H9 (cell line): Measurements from ENCODE around the gene FAM24A. TPM values are rescaled to one million over a fixed set of nuclear protein-coding genes. Genes with fewer than 3 reads are reported as not detected.

Experiments
- DNase-seq: peaks from one replicate; pipeline ENCODE4 v3.0.0-alpha.2; 2017
- H2AFZ ChIP-seq: one replicate; pipeline ENCODE4 v1.6.1; 2013; ENCODE audit warnings: mild to moderate bottlenecking, low read length, control low read depth, moderate library complexity
- H2AK5ac ChIP-seq: 2 replicates; pipeline ENCODE4 v1.6.1; 2013; ENCODE audit warnings: low read length, control low read depth, mixed read lengths; ENCODE audit not compliant: insufficient read length
- H2BK120ac ChIP-seq: one replicate; pipeline ENCODE4 v1.6.1; 2013; ENCODE audit warnings: low read depth, mild to moderate bottlenecking, low read length, control low read depth, inconsistent platforms; ENCODE audit not compliant: poor library complexity, severe bottlenecking
- H2BK12ac ChIP-seq: 2 replicates; pipeline ENCODE4 v1.6.1; 2013; ENCODE audit warnings: low read length, control low read depth, mixed read lengths, low read depth; ENCODE audit not compliant: insufficient read length
- H2BK15ac ChIP-seq: 2 replicates; pipeline ENCODE4 v1.6.1; 2013; ENCODE audit warnings: low read depth, low read length, control low read depth
- H2BK20ac ChIP-seq: one replicate; pipeline ENCODE4 v1.6.1; 2013; ENCODE audit warnings: low read depth, mild to moderate bottlenecking, low read length, control low read depth, inconsistent platforms; ENCODE audit not compliant: poor library complexity, severe bottlenecking
- H2BK5ac ChIP-seq: 2 replicates; pipeline ENCODE4 v1.6.1; 2013; ENCODE audit warnings: low read length, control low read depth, mixed read lengths; ENCODE audit not compliant: insufficient read length
- H3K14ac ChIP-seq: 2 replicates; pipeline ENCODE4 v1.6.1; 2013; ENCODE audit warnings: low read length, control low read depth; ENCODE audit not compliant: insufficient read depth
- H3K18ac ChIP-seq: 2 replicates; pipeline ENCODE4 v1.6.1; 2013; ENCODE audit warnings: low read depth, mild to moderate bottlenecking, mixed read lengths, low read length, control low read depth; ENCODE audit not compliant: insufficient read length
- H3K23ac ChIP-seq: 2 replicates; pipeline ENCODE4 v1.6.1; 2013; ENCODE audit warnings: low read length, control low read depth, mixed read lengths, low read depth; ENCODE audit not compliant: insufficient read length
- H3K23me2 ChIP-seq: 2 replicates; pipeline ENCODE4 v1.6.1; 2013; ENCODE audit warnings: low read depth, mild to moderate bottlenecking, mixed read lengths, low read length, control low read depth; ENCODE audit not compliant: insufficient read length, poor library complexity, severe bottlenecking
- H3K27ac ChIP-seq: 2 replicates; pipeline ENCODE4 v1.5.1; 2013; ENCODE audit warnings: low read length, control low read depth, mixed read lengths, low read depth; ENCODE audit not compliant: insufficient read length
- H3K27me3 ChIP-seq: 2 replicates; pipeline ENCODE4 v1.6.1; 2013; ENCODE audit warnings: low read length, control low read depth, inconsistent platforms; ENCODE audit not compliant: insufficient read depth
- H3K4ac ChIP-seq: 2 replicates; pipeline ENCODE4 v1.6.1; 2013; ENCODE audit warnings: low read depth, mild to moderate bottlenecking, control low read depth, inconsistent platforms, low read length, moderate library complexity
- H3K4me1 ChIP-seq: 2 replicates; pipeline ENCODE4 v1.6.1; 2013; ENCODE audit warnings: low read length, control low read depth, inconsistent platforms; ENCODE audit not compliant: insufficient read depth
- H3K4me2 ChIP-seq: 2 replicates; pipeline ENCODE4 v1.6.1; 2013; ENCODE audit warnings: low read length, control low read depth, mixed read lengths; ENCODE audit not compliant: insufficient read length, insufficient read depth
- H3K56ac ChIP-seq: 2 replicates; pipeline ENCODE4 v1.6.1; 2013; ENCODE audit warnings: low read depth, mild to moderate bottlenecking, mixed read lengths, low read length, control low read depth; ENCODE audit not compliant: insufficient read length
- H3K79me1 ChIP-seq: 2 replicates; pipeline ENCODE4 v1.6.1; 2013; ENCODE audit warnings: low read depth, mild to moderate bottlenecking, moderate library complexity, low read length, control low read depth, inconsistent platforms; ENCODE audit not compliant: insufficient read depth, poor library complexity, severe bottlenecking
- H3K79me2 ChIP-seq: 2 replicates; pipeline ENCODE4 v1.6.1; 2013; ENCODE audit warnings: low read length, control low read depth, inconsistent platforms; ENCODE audit not compliant: insufficient read depth
- H3K9ac ChIP-seq: 2 replicates; pipeline ENCODE4 v1.6.1; 2013; ENCODE audit warnings: low read length, control low read depth, mixed read lengths; ENCODE audit not compliant: insufficient read length; ENCODE audit errors: extremely low read depth
- H3K9me3 ChIP-seq: one replicate; pipeline ENCODE4 v1.6.1; 2013; ENCODE audit warnings: low read depth, low read length, inconsistent platforms; ENCODE audit not compliant: control insufficient read depth
- H3T11ph ChIP-seq: one replicate; pipeline ENCODE4 v1.6.1; 2013; ENCODE audit warnings: mild to moderate bottlenecking, low read length, control low read depth, inconsistent platforms
- H4K20me1 ChIP-seq: one replicate; pipeline ENCODE4 v1.6.1; 2013; ENCODE audit not compliant: control insufficient read depth, insufficient read length, insufficient read depth
- H4K5ac ChIP-seq: 2 replicates; pipeline ENCODE4 v1.6.1; 2013; ENCODE audit warnings: low read depth, mild to moderate bottlenecking, mixed read lengths, low read length, control low read depth; ENCODE audit not compliant: insufficient read length
- H4K8ac ChIP-seq: replicated peaks from 2 replicates; pipeline ENCODE4 v1.6.1; 2013; ENCODE audit warnings: low read length, control low read depth, mixed read lengths, low read depth; ENCODE audit not compliant: insufficient read length
- H4K91ac ChIP-seq: 2 replicates; pipeline ENCODE4 v1.6.1; 2013; ENCODE audit warnings: low read depth, mild to moderate bottlenecking, moderate library complexity, mixed read lengths, low read length, control low read depth; ENCODE audit not compliant: insufficient read length
- H3K27ac Mint-ChIP-seq, 3 experiments: 2 replicates in 2 of 3; 3 replicates in 1 of 3; pipeline ENCODE4 v1.8.0; 2020 to 2021; ENCODE audit warnings: mixed read lengths in 3 of 3, mild to moderate bottlenecking in 1 of 3, moderate library complexity in 1 of 3
- H3K27me3 Mint-ChIP-seq: 2 replicates; pipeline ENCODE4 v1.8.0; 2021; ENCODE audit warnings: low read depth, mild to moderate bottlenecking, moderate library complexity, mixed read lengths
- H3K36me3 Mint-ChIP-seq, 3 experiments: 2 replicates in 2 of 3; 3 replicates in 1 of 3; pipeline ENCODE4 v1.8.0; 2020 to 2021; ENCODE audit warnings: low read depth in 3 of 3, mixed read lengths in 3 of 3; ENCODE audit not compliant: insufficient read depth in 1 of 3
- H3K4me1 Mint-ChIP-seq, 2 experiments: 2 replicates each; pipeline ENCODE4 v1.8.0; 2020; ENCODE audit warnings: mixed read lengths in 2 of 2
- H3K4me3 Mint-ChIP-seq, 2 experiments: 2 replicates in 1 of 2; 3 replicates in 1 of 2; pipeline ENCODE4 v1.8.0; 2020 to 2021; ENCODE audit warnings: mild to moderate bottlenecking in 2 of 2, mixed read lengths in 2 of 2, moderate library complexity in 1 of 2
- H3K9me3 Mint-ChIP-seq, 2 experiments: 2 replicates in 1 of 2; 3 replicates in 1 of 2; pipeline ENCODE4 v1.8.0; 2020; ENCODE audit warnings: mild to moderate bottlenecking in 2 of 2, mixed read lengths in 2 of 2, moderate library complexity in 1 of 2
- WGBS: extraction: QIAGEN DNeasy Blood & Tissue Kit; methylation state at CpG from one replicate; pipeline ENCODE4 v1.1.7; 2013; ENCODE audit warnings: missing lambda C conversion rate, low lambda C conversion rate, mixed read lengths; ENCODE audit not compliant: insufficient read length; ENCODE audit errors: extremely low coverage; 5-methylcytosine and 5-hydroxymethylcytosine counted together
- total RNA-seq: library from RNA; stranded (reverse); gene quantifications from 2 replicates; pipeline ENCODE4 v1.2.1, GENCODE V29; 2021
- TF ChIP-seq, protein P1 (sequence below): fragments of 200-600 bp; sonication (generic); conservative IDR thresholded peaks from 3 replicates; pipeline ENCODE4 v1.8.0; 2021; ENCODE audit warnings: antibody characterized with exemption, mild to moderate bottlenecking

The FAM24A gene
- total RNA-seq, 1 experiment from 2014 or later: not detected

DNA sequence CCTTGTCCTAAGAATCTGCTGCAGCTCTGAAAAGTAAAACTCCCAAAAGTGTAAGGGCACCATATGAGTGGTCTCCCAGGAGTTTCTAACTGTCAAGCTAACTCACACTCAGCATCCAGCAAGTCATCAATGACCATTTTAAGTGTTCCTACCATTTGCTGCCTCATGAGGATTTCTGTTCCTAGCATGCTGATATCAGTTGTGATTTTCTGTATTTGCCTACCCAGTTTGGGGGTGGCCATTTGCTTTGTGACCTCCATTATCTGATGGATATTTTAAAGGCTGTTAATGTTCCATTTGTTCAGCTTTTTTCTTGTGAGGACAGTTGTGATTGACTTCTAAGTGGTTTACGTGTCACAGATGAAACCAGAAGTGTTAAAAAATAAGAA, 33.9 kb upstream of the FAM24A start:
- Mint-ChIP-seq H3K4me3 (peak overlapping the region in 1 of 2 experiments; percentile 30; a peak in 1 of 5 replicates), H3K27ac (peak overlapping the region; percentile 66 to 98 (median 79)), H3K36me3 (peaks cover 3 to 5% (median 4%) of the 10 kb centered on the region in 3 experiments; a peak in 4 of 7 replicates), H3K4me1 (peaks cover 58 to 61% of the 10 kb centered on the region in 2 experiments), H3K9me3 (peaks cover 5% of the 10 kb centered on the region in 2 experiments), H3K27me3 (peaks cover 1% of the 10 kb centered on the region; the same call in 1 of the 2 replicates)
- H3K56ac ChIP-seq: no peak overlapping the region
- TF ChIP-seq, protein P1, sequence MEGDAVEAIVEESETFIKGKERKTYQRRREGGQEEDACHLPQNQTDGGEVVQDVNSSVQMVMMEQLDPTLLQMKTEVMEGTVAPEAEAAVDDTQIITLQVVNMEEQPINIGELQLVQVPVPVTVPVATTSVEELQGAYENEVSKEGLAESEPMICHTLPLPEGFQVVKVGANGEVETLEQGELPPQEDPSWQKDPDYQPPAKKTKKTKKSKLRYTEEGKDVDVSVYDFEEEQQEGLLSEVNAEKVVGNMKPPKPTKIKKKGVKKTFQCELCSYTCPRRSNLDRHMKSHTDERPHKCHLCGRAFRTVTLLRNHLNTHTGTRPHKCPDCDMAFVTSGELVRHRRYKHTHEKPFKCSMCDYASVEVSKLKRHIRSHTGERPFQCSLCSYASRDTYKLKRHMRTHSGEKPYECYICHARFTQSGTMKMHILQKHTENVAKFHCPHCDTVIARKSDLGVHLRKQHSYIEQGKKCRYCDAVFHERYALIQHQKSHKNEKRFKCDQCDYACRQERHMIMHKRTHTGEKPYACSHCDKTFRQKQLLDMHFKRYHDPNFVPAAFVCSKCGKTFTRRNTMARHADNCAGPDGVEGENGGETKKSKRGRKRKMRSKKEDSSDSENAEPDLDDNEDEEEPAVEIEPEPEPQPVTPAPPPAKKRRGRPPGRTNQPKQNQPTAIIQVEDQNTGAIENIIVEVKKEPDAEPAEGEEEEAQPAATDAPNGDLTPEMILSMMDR: no peak
- DNase-seq: no peak
- no peak overlapping the region for H2AK5ac ChIP-seq
- H2AFZ ChIP-seq: no peak overlapping the region
- no peak overlapping the region for H2BK5ac ChIP-seq
- H4K91ac ChIP-seq: no peak overlapping the region
- H3K9me3 ChIP-seq: no peaks in the 10 kb centered on the region
- H4K8ac ChIP-seq: no peak overlapping the region
- no peak overlapping the region for H4K5ac ChIP-seq
- H3K79me1 ChIP-seq: no peaks in the 10 kb centered on the region
- H3K23ac ChIP-seq: no peak overlapping the region
- H3K23me2 ChIP-seq: no peaks in the 10 kb centered on the region
- H2BK12ac ChIP-seq: no peak overlapping the region
- H2BK15ac ChIP-seq: no peak overlapping the region
- H3K4me2 ChIP-seq: peak overlapping the region; percentile 40
- no peaks in the 10 kb centered on the region for H3K79me2 ChIP-seq
- WGBS: no CpG with 5 or more reads among the region's 1 CpG
- H3K4me1 ChIP-seq: no peaks in the 10 kb centered on the region; the same call in 1 of the 2 replicates
- no peak overlapping the region for H3K9ac ChIP-seq
- no peak overlapping the region for H3T11ph ChIP-seq
- peak overlapping the region; percentile 53 for H3K27ac ChIP-seq
- peak overlapping the region; percentile 67; the same call in 1 of the 2 replicates for H3K14ac ChIP-seq
- H2BK120ac ChIP-seq: no peak overlapping the region
- no peak overlapping the region for H3K4ac ChIP-seq
- H2BK20ac ChIP-seq: no peak overlapping the region
- H3K18ac ChIP-seq: peak overlapping the region; percentile 74
- no peaks in the 10 kb centered on the region for H4K20me1 ChIP-seq
- H3K27me3 ChIP-seq: no peaks in the 10 kb centered on the region
